Measurements from ENCODE around the gene RFPL3. TPM values are rescaled to one million over a fixed set of nuclear protein-coding genes. Genes with fewer than 3 reads are reported as not detected.

The RFPL3 gene
- total RNA-seq, 4 donors from 2014 or later: not detected

DNA sequence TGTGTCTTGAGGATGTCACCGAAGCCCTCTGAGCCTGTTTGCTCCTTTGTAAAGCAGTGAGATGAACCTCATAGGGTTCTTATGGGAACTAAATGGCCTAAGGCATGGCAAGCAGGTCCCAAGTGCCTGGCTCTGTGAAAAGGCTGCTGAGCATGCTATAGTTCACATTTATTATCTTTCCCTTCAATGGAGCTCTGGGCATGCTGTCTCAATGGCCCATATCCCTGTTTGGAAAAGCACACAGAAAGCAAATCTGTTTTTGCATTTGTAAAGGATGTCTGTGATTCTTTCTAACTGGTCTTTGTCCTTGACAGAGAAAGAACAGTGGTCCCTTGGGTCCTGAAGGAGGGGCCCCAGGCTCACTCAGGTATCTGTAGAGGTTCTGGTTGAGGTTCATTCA is 28.0 kb downstream of the RFPL3 start:
- TF ChIP-seq POLR2A (IDR thresholded peaks at IDR 0.05): no peak
- Histone ChIP-seq H3K9me3 (no peaks in the 10 kb centered on the region), H3K27ac (no peak overlapping the region), H3K36me3 (peaks cover 0 to 54% (median 0%) of the 10 kb centered on the region in 3 donors), H3K27me3 (no peaks in the 10 kb centered on the region), H3K4me3 (no peak overlapping the region), H3K4me1 (no peaks in the 10 kb centered on the region)
- DNase-seq: no peak

DNA sequence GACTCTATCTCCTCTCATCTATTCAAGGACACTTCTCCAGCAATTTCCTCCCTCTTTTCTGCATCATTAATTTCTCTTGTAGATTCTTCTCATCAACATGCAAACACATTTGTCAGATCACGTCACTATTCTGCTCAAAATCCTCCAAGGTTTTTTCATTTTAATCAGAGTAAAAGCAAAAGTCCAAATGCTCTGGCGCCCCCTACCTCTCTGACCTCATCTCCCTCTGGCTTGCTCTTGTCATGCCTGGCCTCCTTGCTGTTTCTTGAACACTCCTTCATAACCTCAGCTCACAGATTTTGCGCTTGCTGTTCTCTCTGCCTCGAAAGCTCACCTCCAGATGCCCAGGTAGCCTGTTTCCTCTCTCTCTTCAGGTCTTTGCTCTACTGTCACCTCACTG is 32.0 kb downstream of the RFPL3 start:
- H3K36me3 ChIP-seq: peaks cover 0 to 94% (median 0%) of the 10 kb centered on the region in 3 donors
- DNase-seq: no peak
- H3K4me3 ChIP-seq: no peak overlapping the region
- no peaks in the 10 kb centered on the region for H3K27me3 ChIP-seq
- no peaks in the 10 kb centered on the region for H3K9me3 ChIP-seq
- no peaks in the 10 kb centered on the region for H3K4me1 ChIP-seq
- no peak for TF ChIP-seq POLR2A (IDR thresholded peaks at IDR 0.05)
- TF ChIP-seq, protein P1, sequence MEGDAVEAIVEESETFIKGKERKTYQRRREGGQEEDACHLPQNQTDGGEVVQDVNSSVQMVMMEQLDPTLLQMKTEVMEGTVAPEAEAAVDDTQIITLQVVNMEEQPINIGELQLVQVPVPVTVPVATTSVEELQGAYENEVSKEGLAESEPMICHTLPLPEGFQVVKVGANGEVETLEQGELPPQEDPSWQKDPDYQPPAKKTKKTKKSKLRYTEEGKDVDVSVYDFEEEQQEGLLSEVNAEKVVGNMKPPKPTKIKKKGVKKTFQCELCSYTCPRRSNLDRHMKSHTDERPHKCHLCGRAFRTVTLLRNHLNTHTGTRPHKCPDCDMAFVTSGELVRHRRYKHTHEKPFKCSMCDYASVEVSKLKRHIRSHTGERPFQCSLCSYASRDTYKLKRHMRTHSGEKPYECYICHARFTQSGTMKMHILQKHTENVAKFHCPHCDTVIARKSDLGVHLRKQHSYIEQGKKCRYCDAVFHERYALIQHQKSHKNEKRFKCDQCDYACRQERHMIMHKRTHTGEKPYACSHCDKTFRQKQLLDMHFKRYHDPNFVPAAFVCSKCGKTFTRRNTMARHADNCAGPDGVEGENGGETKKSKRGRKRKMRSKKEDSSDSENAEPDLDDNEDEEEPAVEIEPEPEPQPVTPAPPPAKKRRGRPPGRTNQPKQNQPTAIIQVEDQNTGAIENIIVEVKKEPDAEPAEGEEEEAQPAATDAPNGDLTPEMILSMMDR (IDR thresholded peaks at IDR 0.05): peak in 1 of 6 experiments; percentile 12
- no peak overlapping the region for H3K27ac ChIP-seq

DNA sequence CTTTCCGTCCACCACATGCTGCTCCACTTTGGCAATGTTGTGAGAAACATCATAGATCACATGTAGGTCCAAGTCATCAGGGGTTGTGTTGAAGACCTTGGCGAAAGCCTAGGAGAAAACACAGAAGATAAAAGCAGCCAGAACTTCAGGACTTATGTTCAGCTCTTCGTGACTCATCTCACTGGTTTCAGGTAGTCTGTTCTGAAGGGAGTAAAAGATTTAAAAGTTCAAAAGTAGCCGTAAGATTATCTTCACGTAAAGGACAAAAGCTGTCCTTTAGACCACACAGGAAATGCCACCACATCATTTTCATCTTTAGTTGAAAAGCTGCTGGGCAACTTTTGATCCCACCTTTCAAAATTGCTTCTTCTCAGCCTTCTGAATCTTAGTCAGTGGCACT is 37.4 kb downstream of the RFPL3 start:
- Histone ChIP-seq H3K27me3 (no peaks in the 10 kb centered on the region), H3K36me3 (peaks cover 0 to 100% (median 0%) of the 10 kb centered on the region in 3 donors), H3K9me3 (no peaks in the 10 kb centered on the region), H3K4me1 (no peaks in the 10 kb centered on the region), H3K4me3 (no peak overlapping the region), H3K27ac (no peak overlapping the region)
- no peak for DNase-seq
- TF ChIP-seq, protein P1 (IDR thresholded peaks at IDR 0.05): no peak
- no peak for TF ChIP-seq POLR2A (IDR thresholded peaks at IDR 0.05)

DNA sequence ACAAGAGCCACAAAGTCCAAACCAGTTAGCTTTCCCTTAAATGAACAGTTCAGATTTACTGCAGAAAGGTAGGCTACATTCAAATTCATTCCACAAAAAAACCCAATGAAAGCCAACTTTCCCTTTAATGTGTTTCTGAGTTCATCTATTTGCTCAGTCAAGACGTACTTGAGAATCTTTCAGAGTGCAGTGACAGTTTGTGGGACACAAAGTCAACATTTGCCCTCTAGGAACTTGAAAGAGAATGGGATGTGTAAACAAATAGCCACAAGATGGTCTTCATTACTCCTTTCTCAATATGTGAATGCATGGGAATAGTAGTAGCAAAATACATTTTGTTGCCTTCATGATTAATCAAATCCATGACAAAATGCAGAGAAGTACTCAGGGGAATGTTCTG is 38.6 kb downstream of the RFPL3 start:
- peaks cover 0 to 100% (median 0%) of the 10 kb centered on the region in 3 donors for H3K36me3 ChIP-seq
- no peak overlapping the region for H3K27ac ChIP-seq
- no peak overlapping the region for H3K4me3 ChIP-seq
- H3K4me1 ChIP-seq: no peaks in the 10 kb centered on the region
- TF ChIP-seq POLR2A (IDR thresholded peaks at IDR 0.05): no peak
- TF ChIP-seq, protein P1 (IDR thresholded peaks at IDR 0.05): no peak
- no peaks in the 10 kb centered on the region for H3K27me3 ChIP-seq
- no peak for DNase-seq
- H3K9me3 ChIP-seq: no peaks in the 10 kb centered on the region

DNA sequence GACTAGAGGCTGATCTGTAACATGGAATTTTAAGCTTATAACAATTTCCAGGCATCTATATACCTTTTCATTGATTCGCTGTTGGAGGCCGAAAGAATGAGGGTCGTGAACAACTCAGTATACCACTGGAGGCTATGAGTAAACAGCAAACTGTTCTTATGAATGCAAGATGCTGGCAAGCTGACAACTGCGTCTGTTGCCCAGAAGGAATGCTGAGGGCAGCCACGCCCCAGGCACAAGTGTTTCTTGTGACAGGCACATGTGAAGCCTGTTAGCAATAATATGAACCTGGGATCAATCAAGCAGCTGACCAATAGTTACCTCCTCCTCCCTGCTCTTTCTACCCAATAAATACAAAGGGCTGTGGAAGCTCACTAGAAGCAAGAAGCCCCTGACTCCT is 39.1 kb downstream of the RFPL3 start:
- peak in 1 of 3 donors; percentile 61 for DNase-seq
- Histone ChIP-seq H3K36me3 (peaks cover 0 to 100% (median 0%) of the 10 kb centered on the region in 3 donors), H3K9me3 (no peaks in the 10 kb centered on the region), H3K4me3 (no peak overlapping the region), H3K27ac (no peak overlapping the region), H3K4me1 (no peaks in the 10 kb centered on the region), H3K27me3 (no peaks in the 10 kb centered on the region)
- TF ChIP-seq POLR2A (IDR thresholded peaks at IDR 0.05): no peak
- TF ChIP-seq, protein P1 (IDR thresholded peaks at IDR 0.05): no peak

DNA sequence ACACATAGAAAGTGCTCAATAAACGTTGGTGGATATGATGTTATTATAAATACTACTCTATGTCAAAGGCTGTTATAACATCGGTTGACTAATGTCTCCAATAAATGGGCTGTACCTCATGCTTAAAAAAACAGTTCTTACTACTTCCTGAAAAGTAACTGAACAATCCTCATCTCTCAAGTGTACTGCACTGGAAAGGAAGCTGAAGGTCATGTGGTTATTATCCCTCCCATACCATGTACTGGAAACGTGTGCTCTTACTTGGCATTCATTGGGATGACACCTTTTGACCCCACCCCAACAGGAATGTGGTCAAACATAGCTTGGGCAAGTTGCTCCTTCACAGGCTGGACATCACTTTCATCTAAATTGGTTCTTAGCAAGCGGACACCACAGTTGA is 43.8 kb downstream of the RFPL3 start:
- peaks cover 0 to 100% (median 5%) of the 10 kb centered on the region in 3 donors for H3K36me3 ChIP-seq

More for the DNA sequence above, 43.8 kb downstream of the RFPL3 start:
- no peak for TF ChIP-seq POLR2A (IDR thresholded peaks at IDR 0.05)
- TF ChIP-seq, protein P1 (IDR thresholded peaks at IDR 0.05): no peak
- H3K9me3 ChIP-seq: no peaks in the 10 kb centered on the region
- H3K4me3 ChIP-seq: no peak overlapping the region
- DNase-seq: no peak
- H3K27me3 ChIP-seq: no peaks in the 10 kb centered on the region
- H3K27ac ChIP-seq: no peak overlapping the region
- no peaks in the 10 kb centered on the region for H3K4me1 ChIP-seq

Data from Peyer's patch (tissue), 4 donors.